HepG2 (cell line): ENCODE results near the gene RTP5. TPM values are rescaled to one million over a fixed set of nuclear protein-coding genes. Genes with fewer than 3 reads are reported as not detected.
A peak's percentile ranks its signal among the peaks of the same experiment; 100 is the strongest.

Experiments used
- ATAC-seq: fragments of 200-7000 bp; cut with Tn5 transposase; 3 replicates; pipeline ENCODE4 v1.9.1; 2020; ENCODE audit warnings: mild to moderate bottlenecking, moderate library complexity
- BruUV-seq: library from RNA; stranded (reverse); fragments of 400-500 nt; replicated peaks from 2 replicates; lab custom pipeline; 2021; lab: Mats Ljungman, UMichigan
- CTCF ChIA-PET: fragments of 300-600 bp; formaldehyde crosslinking; extraction: SDS; loops from one replicate; lab custom pipeline; 2021; ENCODE audit warnings: low total read pairs, inconsistent platforms, low intra/inter-chr PET ratio; lab: Yijun Ruan, JAX
- POLR2A ChIA-PET: fragments of 350-600 bp; sonication (Branson Sonifier 250); formaldehyde crosslinking; loops from one replicate; lab custom pipeline; 2020; ENCODE audit warnings: antibody characterized with exemption, inconsistent platforms; lab: Yijun Ruan, JAX
- DNase-seq: peaks from one replicate; pipeline ENCODE4 v3.0.0-alpha.2; 2015; ENCODE audit warnings: low spot score
- FAIRE-seq: peaks from 3 replicates; lab custom pipeline; 2011; peaks lifted over from hg19 to GRCh38; lab: Jason Lieb, UNC
- H2AFZ ChIP-seq: one replicate; pipeline ENCODE4 v1.6.1; 2011; ENCODE audit warnings: low read length, inconsistent platforms
- H3K27ac ChIP-seq: fragments of 300-600 bp; 3 replicates; pipeline ENCODE4 v1.8.0; 2011; ENCODE audit warnings: mixed run types, mild to moderate bottlenecking, mixed read lengths, low read length, inconsistent platforms; ENCODE audit not compliant: insufficient read depth; ENCODE audit errors: extremely low read length
- H3K27me3 ChIP-seq, 2 experiments: fragments of 200-600 bp in 1 of 2; 2 replicates in 1 of 2; 3 replicates in 1 of 2; pipeline versions ENCODE4 v1.6.0 to v1.8.0; 2011; ENCODE audit warnings: low read length in 2 of 2, mild to moderate bottlenecking in 2 of 2, moderate library complexity in 2 of 2, inconsistent platforms in 1 of 2; ENCODE audit not compliant: insufficient read depth in 2 of 2, control insufficient read depth in 1 of 2
- H3K36me3 ChIP-seq, 2 experiments: fragments of 200-600 bp in 1 of 2; replicated peaks in 1 of 2; 2 replicates in 1 of 2; 3 replicates in 1 of 2; pipeline versions ENCODE4 v1.5.1 to v1.8.0; 2011; ENCODE audit warnings: low read length in 2 of 2, inconsistent platforms in 1 of 2; ENCODE audit not compliant: insufficient read depth in 2 of 2, control insufficient read depth in 1 of 2
- H3K4me1 ChIP-seq: 2 replicates; pipeline ENCODE4 v1.5.1; 2012; ENCODE audit warnings: low read length, inconsistent platforms; ENCODE audit not compliant: insufficient read depth
- H3K4me2 ChIP-seq: 2 replicates; pipeline ENCODE4 v1.6.0; 2011; ENCODE audit warnings: low read depth, low read length, inconsistent platforms
- H3K4me3 ChIP-seq, 3 experiments: fragments of 200-600 bp in 1 of 3; sonication (generic), shearing (Covaris generic) in 1 of 3; replicated peaks in 1 of 3; 2 replicates each; pipeline ENCODE4 v1.5.1; 2011 to 2016; ENCODE audit warnings: low read length in 3 of 3, inconsistent platforms in 2 of 3, low read depth in 2 of 3, mild to moderate bottlenecking in 2 of 3, control low read depth in 1 of 3, mixed read lengths in 1 of 3; ENCODE audit not compliant: insufficient read depth in 1 of 3
- H3K79me2 ChIP-seq: one replicate; pipeline ENCODE4 v1.6.1; 2011; ENCODE audit warnings: low read length, inconsistent platforms; ENCODE audit not compliant: insufficient read depth
- H3K9ac ChIP-seq: 2 replicates; pipeline ENCODE4 v1.6.0; 2011; ENCODE audit warnings: mild to moderate bottlenecking, low read depth, low read length, inconsistent platforms; ENCODE audit not compliant: insufficient read depth
- H3K9me3 ChIP-seq: 2 replicates; pipeline ENCODE4 v1.5.1; 2012; ENCODE audit warnings: mild to moderate bottlenecking, low read length
- H4K20me1 ChIP-seq: 2 replicates; pipeline ENCODE4 v1.6.0; 2011; ENCODE audit warnings: inconsistent platforms, mild to moderate bottlenecking, low read length, moderate library complexity; ENCODE audit not compliant: insufficient read depth
- HBP1 ChIP-seq: IDR thresholded peaks from 2 replicates; pipeline ENCODE4 v1.6.1; 2016; ENCODE audit warnings: low read depth, control low read depth
- HNRNPLL ChIP-seq: fragments of 200-400 bp; formaldehyde crosslinking; IDR thresholded peaks from 2 replicates; pipeline ENCODE4 v1.6.1; 2017; ENCODE audit warnings: mild to moderate bottlenecking, low read depth, low read length; ENCODE audit not compliant: poor library complexity, severe bottlenecking
- KDM2A ChIP-seq: sonication (generic); formaldehyde crosslinking; IDR thresholded peaks from 2 replicates; pipeline ENCODE4 v1.4.0; 2020; ENCODE audit warnings: low read depth, missing genetic modification reagents, borderline replicate concordance
- KLF12 ChIP-seq: sonication (generic); formaldehyde crosslinking; IDR thresholded peaks from 2 replicates; pipeline ENCODE4 v1.4.0; 2020; ENCODE audit warnings: missing genetic modification reagents, borderline replicate concordance
- TARDBP ChIP-seq: sonication (generic); formaldehyde crosslinking; IDR thresholded peaks from 2 replicates; pipeline ENCODE4 v1.8.0; 2022; ENCODE audit warnings: mild to moderate bottlenecking, missing genetic modification reagents
- UBTF ChIP-seq: sonication (generic); formaldehyde crosslinking; IDR thresholded peaks from 2 replicates; pipeline ENCODE4 v1.4.0; 2020; ENCODE audit warnings: mild to moderate bottlenecking, missing genetic modification reagents
- ZFY ChIP-seq: sonication (generic); formaldehyde crosslinking; IDR thresholded peaks from 2 replicates; pipeline ENCODE4 v1.4.0; 2020; ENCODE audit warnings: missing genetic modification reagents
- ZNF142 ChIP-seq: sonication (generic); formaldehyde crosslinking; IDR thresholded peaks from 2 replicates; pipeline ENCODE4 v1.4.0; 2020; ENCODE audit warnings: missing genetic modification reagents
- ZNF563 ChIP-seq: sonication (generic); formaldehyde crosslinking; IDR thresholded peaks from 2 replicates; pipeline ENCODE4 v1.8.0; 2022; ENCODE audit warnings: mild to moderate bottlenecking, moderate library complexity, missing genetic modification reagents
- ZNF766 ChIP-seq: sonication (generic); formaldehyde crosslinking; IDR thresholded peaks from 2 replicates; pipeline ENCODE4 v1.5.0; 2020; ENCODE audit warnings: missing genetic modification reagents, borderline replicate concordance
- ZNF770 ChIP-seq: sonication (generic); formaldehyde crosslinking; IDR thresholded peaks from 2 replicates; pipeline ENCODE4 v1.5.0; 2020; ENCODE audit warnings: mild to moderate bottlenecking, missing genetic modification reagents
- WGBS: methylation state at CpG from one replicate; pipeline ENCODE4 v1.1.6; 2017; ENCODE audit warnings: low lambda C conversion rate; 5-methylcytosine and 5-hydroxymethylcytosine counted together
- in situ Hi-C: cut with HindIII; loops from 2 replicates; pipeline ENCODE4 v1.10.0; 2017; ENCODE audit warnings: low pct_unique_long_range_greater_than_20kb; ENCODE audit not compliant: extremely low pct_ligation_motif_present
- intact Hi-C: fragments of 100-400 bp; cut with micrococcal nuclease; formaldehyde crosslinking; loops from one replicate; pipeline ENCODE4 v1.10.0; 2022; ENCODE audit not compliant: unreplicated experiment
- polyA plus RNA-seq, 8 experiments: library from polyadenylated mRNA; depleted of rRNA in 3 of 8; stranded (reverse) in 7 of 8; unstranded in 1 of 8; fragments of >200 nt; fragmentation: Illumina TruSeq in 4 of 8; extraction: Trizol in 4 of 8; gene quantifications; 2 replicates each; pipeline versions ENCODE4 v1.2.1 to v1.2.3, GENCODE V29; 2011 to 2016; ENCODE audit warnings: low read depth in 4 of 8, missing spikeins in 1 of 8, mixed read lengths in 1 of 8; ENCODE audit not compliant: insufficient read depth in 1 of 8
- total RNA-seq, 5 experiments: library from RNA; depleted of rRNA; stranded (reverse); fragments of >200 nt; fragmentation: Illumina TruSeq; extraction: Trizol; gene quantifications; 2 replicates each; pipeline ENCODE4 v1.2.3, GENCODE V29; 2016; ENCODE audit warnings: low read depth in 1 of 5

The RTP5 gene
- total and polyA plus RNA-seq, 2 of the 13 experiments (the other 11 are each of a cell fraction or from before 2014, with no cell fraction given), result not detected

- peak; percentile 72 for ATAC-seq
- CTCF ChIA-PET, result no interaction called here
- POLR2A ChIA-PET, result no interaction called here
- Histone ChIP-seq H4K20me1 (no peaks in the 10 kb centered on the region; the same call in 1 of the 2 replicates), H3K79me2 (no peaks in the 10 kb centered on the region), H3K9ac (no peak overlapping the region), H3K4me2 (peak overlapping the region; percentile 67), H3K27me3 (peaks cover 17 to 58% of the 10 kb centered on the region in 2 experiments), H3K9me3 (no peaks in the 10 kb centered on the region), H3K36me3 (no peaks in the 10 kb centered on the region), H3K27ac (no peak overlapping the region), H3K4me1 (peaks cover 27% of the 10 kb centered on the region), H3K4me3 (peak overlapping the region in 2 of 3 experiments; percentile 16 to 55; a peak in 2 of 6 replicates), H2AFZ (no peak overlapping the region)
- 41% methylated on average over 45 of the region's 65 CpGs for WGBS
- intact Hi-C loops (no loop called here), in situ Hi-C loops (no loop called here)
- no peak for DNase-seq
- FAIRE-seq, result no peak
- no TSS peak for BruUV-seq
- peak; percentile 48 for TF ChIP-seq ZFY
- TF ChIP-seq UBTF (CRISPR knock-in tag), result peak; percentile 67; the same call in 1 of the 2 replicates
- peak; percentile 26 for TF ChIP-seq HNRNPLL
- no peak for TF ChIP-seq ZNF766 (CRISPR knock-in tag)
- TF ChIP-seq KDM2A (CRISPR knock-in tag), result peak; percentile 31; the same call in 1 of the 2 replicates
- TF ChIP-seq ZNF770 (CRISPR knock-in tag), result peak; percentile 89
- TF ChIP-seq ZNF563 (CRISPR knock-in tag), result 0 out of 2 replicates have a peak, but pooled peaks have one; percentile 18
- peak; percentile 58; the same call in 1 of the 2 replicates for TF ChIP-seq KLF12 (CRISPR knock-in tag)
- TF ChIP-seq TARDBP (CRISPR knock-in tag), result no peak
- peak; percentile 94 for TF ChIP-seq ZNF142 (CRISPR knock-in tag)
- TF ChIP-seq HBP1 (CRISPR knock-in tag), result no peak
Observed at GRCh38 chr2:241844066-241844728, 25.3 kb upstream of the RTP5 start.
